RWPE1 (cell line): ENCODE measurements around the gene ADAMTSL3.
A peak's percentile ranks its signal among the peaks of the same experiment; 100 is the strongest.
"Not testable (repeated sequence)": the region's sequence is repeated elsewhere in the genome, so short reads cannot be mapped to it uniquely, and the experiment has no call there.

Source experiments
- CTCF ChIA-PET: fragments of 350-600 bp; sonication (Branson Sonifier 250); formaldehyde crosslinking; extraction: SDS; loops from one replicate; lab custom pipeline; 2021; lab: Yijun Ruan, JAX
- POLR2A ChIA-PET: fragments of 400-600 bp; formaldehyde crosslinking; extraction: SDS; loops from one replicate; lab custom pipeline; 2020; ENCODE audit warnings: antibody characterized with exemption; ENCODE audit not compliant: low non-redundant PET; lab: Yijun Ruan, JAX
- DNase-seq: peaks from one replicate; pipeline ENCODE4 v3.0.0; 2012; ENCODE audit warnings: low spot score
- H3K27ac ChIP-seq: fragments of 450-650 bp; 2 replicates; pipeline ENCODE4 v1.5.1; 2017
- TF ChIP-seq, protein P1 (sequence below): fragments of 450-650 bp; conservative IDR thresholded peaks from 2 replicates; pipeline ENCODE4 v1.5.1; 2017; ENCODE audit warnings: low read depth, mild to moderate bottlenecking

The ADAMTSL3 gene

DNA sequence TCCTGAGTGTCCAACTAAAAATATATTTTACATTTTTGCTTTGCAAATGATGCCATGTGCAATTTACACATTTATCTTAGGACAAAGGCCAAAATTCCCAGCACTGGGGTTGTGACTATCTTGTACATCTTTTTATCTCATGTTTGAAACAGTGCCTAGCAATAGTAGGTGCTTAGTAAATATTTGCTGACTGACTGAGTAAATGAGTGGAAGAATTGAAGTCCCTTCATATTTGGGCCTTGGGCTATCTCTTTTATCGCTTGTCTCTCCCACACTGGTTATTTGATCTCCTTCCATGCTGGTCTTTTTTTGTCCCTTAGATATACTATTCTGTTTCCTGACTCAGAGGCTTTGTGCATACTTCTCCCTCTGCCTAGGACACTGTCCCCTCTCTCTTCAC lies 368.6 kb downstream of the ADAMTSL3 start:
- CTCF ChIA-PET = interaction anchor here (1.0 to 2.0 kb wide), 2 partner anchors 272 to 457 kb away, joined by 3 to 9 read pairs; no protein-coding TSS in a partner anchor

DNA sequence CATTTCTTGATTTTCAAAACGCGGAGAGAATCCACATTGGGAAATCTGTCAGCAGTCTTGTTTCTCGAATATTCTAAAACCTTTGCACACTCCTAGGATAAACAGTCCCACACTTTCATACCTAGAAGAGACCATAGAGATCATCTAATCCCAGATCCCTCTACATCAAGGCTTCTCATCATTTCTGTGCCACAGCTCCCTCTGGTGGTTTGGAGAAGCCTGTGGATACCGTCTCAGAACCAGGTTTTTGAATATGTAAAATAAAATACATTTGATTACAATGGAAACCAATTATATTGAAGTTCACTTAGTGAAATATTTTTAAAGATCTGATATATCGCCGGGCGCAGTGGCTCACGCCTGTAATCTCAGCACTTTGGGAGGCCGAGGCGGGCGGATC lies 369.7 kb downstream of the ADAMTSL3 start:
- TF ChIP-seq, protein P1, sequence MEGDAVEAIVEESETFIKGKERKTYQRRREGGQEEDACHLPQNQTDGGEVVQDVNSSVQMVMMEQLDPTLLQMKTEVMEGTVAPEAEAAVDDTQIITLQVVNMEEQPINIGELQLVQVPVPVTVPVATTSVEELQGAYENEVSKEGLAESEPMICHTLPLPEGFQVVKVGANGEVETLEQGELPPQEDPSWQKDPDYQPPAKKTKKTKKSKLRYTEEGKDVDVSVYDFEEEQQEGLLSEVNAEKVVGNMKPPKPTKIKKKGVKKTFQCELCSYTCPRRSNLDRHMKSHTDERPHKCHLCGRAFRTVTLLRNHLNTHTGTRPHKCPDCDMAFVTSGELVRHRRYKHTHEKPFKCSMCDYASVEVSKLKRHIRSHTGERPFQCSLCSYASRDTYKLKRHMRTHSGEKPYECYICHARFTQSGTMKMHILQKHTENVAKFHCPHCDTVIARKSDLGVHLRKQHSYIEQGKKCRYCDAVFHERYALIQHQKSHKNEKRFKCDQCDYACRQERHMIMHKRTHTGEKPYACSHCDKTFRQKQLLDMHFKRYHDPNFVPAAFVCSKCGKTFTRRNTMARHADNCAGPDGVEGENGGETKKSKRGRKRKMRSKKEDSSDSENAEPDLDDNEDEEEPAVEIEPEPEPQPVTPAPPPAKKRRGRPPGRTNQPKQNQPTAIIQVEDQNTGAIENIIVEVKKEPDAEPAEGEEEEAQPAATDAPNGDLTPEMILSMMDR = peak; percentile 61
- ChIA-PET CTCF (interaction anchor here (1.0 to 2.0 kb wide), 2 partner anchors 273 to 458 kb away, joined by 3 to 9 read pairs; no protein-coding TSS in a partner anchor), POLR2A (no interaction called here)
- H3K27ac ChIP-seq = no peak overlapping the region
- DNase-seq = peak; percentile 34

More for the DNA sequence above, 368.6 kb downstream of the ADAMTSL3 start:
- TF ChIP-seq, protein P1 = no peak
- POLR2A ChIA-PET = no interaction called here
- no peak overlapping the region for H3K27ac ChIP-seq
- no peak for DNase-seq

DNA sequence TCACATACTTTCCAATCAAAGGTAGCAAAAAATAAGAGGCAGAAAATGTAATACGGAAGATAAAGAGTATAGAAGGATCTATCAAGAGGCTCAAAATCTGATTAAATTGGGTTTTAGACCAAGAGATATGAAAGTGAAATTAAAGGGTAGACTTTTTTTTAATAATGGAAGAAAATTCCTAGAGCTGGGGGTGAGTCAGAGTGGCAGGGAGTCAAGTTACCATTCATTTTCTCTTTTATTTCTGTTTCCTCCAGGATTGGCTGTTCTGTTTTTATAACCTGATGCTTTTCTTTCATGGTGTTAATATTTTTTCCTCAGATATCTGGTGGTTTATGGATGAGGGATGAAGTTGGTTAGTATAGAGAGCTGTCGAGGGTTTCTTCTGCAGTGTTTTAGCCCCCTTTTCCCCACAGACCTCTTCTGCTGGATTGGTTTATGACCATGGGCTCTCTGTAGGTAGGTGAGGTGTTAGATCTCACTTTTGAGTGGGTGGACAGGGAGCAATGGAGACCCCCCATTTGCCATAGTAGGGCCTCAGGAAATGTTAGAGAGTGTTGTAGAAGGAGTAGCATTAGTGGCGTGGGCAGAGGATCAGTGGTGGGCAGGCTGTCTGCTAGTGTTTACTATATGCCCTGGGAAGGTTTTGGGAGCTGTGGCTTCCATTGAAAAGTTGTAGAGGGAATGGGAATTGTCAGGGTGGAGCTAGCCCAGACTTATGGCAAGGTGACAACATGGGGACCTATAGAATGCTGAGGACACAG lies 380.1 kb downstream of the ADAMTSL3 start:
- H3K27ac ChIP-seq = no peak overlapping the region
- POLR2A ChIA-PET = no interaction called here
- CTCF ChIA-PET = interaction anchor here (0.9 to 1.2 kb wide), 2 partner anchors 276 to 472 kb away, joined by 3 to 4 read pairs; no protein-coding TSS in a partner anchor
- DNase-seq = peak; percentile 70
- TF ChIP-seq, protein P1 = no peak

DNA sequence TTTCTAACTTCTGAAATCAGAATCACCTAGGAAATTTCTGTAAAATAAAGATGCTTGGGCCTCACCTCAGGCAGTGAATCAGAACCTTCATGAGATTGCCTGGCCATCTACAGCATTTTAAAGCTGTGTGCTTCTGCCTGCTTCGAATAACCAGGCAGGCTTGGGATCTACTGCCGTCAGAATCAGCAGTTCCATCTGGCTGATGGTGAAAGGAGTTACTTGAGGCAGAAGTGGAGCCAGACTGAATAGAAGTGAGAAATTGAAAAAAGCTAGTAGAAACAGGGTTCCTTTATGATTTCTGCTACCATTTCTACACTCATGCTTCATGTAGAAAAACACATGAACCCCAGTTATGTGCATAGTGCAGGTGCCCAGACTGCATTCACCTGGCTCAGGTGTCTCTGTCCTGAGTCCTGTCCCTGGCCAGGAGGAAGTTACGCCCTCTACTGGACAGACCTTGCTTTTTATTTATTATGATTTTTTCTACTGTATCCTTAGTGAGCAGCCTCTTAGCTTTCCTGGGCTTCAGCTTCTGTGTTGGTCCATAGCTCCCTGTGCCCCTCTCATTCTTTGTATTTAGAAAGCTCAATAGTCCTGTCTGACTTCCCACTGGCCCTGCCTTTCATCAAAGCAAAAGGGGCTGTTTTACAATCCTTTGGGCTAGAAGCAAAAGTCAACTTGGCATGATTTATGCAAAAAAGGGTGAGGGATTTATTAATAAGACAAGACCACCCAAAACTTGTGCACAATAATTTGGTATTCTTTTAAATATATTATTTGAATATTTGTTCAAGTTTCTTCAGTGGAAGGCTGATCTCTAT lies 380.9 kb downstream of the ADAMTSL3 start:
- POLR2A ChIA-PET = no interaction called here
- TF ChIP-seq, protein P1 = no peak
- H3K27ac ChIP-seq = no peak overlapping the region
- CTCF ChIA-PET = interaction anchor here (0.6 to 1.3 kb wide), 10 partner anchors 10 to 519 kb away, joined by 3 to 8 read pairs (median 4); no protein-coding TSS in a partner anchor
- peak; percentile 41 for DNase-seq

DNA sequence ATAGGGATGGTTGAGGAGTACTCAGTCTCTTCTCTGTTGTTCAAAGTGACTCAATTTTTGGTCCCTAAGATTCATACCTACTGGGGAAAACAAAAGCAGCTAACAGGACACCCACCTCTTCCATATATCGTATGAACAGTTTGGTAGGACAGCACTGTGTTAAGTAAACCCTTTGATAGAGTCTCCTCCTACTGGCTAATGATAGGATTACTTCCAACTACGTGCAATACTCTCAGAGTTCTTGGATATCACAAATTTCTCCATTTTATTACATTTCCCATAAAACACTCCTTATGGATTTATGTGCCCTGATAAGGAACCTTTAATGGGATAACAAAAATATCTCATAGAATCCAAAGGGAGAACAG lies 381.5 kb downstream of the ADAMTSL3 start:
- DNase-seq = peak; percentile 47
- ChIA-PET POLR2A (no interaction called here), CTCF (interaction anchor here (0.6 to 1.3 kb wide), 8 partner anchors 11 to 520 kb away, joined by 3 to 8 read pairs (median 4); no protein-coding TSS in a partner anchor)
- no peak overlapping the region for H3K27ac ChIP-seq
- TF ChIP-seq, protein P1 = peak; percentile 56

DNA sequence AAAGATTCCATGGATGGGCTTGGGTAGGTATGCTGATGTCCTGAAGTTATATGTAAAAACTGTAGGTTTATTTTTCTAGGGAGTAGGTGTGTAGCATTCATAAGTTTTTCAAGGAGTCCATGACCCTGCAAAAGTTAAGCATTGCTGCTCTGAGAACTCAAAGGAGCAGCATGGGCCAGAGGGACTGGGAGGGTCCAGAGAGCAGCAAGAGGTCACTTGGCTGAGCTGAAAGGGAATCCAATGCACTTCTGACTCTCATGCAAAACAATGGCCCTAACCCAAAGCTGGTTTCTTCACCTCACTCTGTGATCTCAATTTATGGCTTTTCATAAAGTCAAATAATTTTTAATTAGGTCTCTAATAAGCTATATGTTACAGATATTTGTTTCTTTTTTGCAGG lies 383.4 kb downstream of the ADAMTSL3 start:
- POLR2A ChIA-PET = no interaction called here
- H3K27ac ChIP-seq = no peak overlapping the region
- TF ChIP-seq, protein P1 = no peak
- no peak for DNase-seq
- CTCF ChIA-PET = no interaction called here

DNA sequence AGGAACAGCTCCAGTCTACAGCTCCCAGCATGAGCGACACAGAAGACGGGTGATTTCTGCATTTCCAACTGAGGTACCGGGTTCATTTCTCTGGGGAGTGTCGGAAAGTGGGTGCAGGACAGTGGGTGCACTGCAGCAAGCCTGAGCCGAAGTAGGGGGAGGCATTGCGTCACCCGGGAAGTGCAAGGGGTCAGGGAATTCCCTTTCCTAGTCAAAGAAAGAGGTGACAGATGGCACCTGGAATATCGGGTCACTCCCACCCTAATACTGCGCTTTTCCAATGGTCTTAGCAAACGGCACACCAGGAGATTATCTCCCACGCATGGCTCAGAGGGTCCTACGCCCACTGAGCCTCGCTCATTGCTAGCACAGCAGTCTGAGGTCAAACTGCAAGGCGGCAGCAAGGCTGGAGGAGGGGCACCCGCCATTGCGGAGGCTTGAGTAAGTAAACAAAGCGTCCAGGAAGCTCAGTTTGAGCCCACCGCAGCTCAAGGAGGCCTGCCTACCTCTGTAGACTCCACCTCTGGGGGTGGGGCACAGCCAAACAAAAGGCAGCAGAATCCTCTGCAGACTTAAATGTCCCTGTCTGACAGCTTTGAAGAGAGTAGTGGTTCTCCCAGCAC lies 388.6 kb downstream of the ADAMTSL3 start:
- CTCF ChIA-PET, DNase-seq, POLR2A ChIA-PET, H3K27ac ChIP-seq: not testable (repeated sequence)
